ENCODE data around the gene CELF4.

Gene CELF4

DNA sequence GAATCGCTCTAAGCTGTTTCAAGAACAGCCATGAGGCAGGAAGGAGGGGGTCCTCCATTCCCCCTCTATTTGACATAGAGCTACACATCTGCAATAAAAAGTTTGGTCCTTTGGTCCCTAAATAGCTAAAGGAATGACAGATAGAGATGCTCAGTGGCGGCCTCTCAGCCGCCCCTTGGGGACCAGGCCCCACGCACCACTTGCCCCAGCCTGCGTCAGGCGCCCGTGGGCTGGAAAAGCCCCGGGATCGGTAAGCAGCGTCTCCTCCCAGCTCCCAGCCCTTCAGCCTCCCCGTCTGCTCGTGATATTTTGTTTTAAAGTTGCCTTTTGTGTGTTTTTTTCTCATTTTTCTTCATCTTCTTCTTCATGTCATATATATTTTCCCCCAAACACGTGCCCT is 321.0 kb downstream of the CELF4 start:
- no peak for DNase-seq (ENCODE audit: low read depth in 3 of 3, low spot score in 1 of 3)

DNA sequence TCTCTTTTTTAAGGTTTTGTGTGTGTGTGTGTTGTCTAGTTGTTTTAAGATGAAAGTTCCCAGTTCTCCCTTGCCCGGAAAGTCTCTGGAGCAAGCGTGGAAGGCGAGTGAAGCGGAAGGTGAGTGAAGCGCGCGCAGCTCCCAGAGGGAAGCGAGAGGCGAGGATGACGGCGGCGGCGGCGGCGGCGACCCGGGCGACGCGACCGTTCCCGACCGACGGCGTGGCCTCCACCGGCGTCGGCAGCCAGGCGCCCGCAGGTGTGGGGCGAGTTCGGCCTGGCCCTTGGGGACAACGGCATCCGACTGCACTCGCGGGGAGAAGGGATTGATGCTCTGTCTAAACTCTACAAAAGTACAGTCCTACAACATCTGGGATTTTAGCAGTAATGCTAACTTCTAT is 321.9 kb downstream of the CELF4 start:
- no peak for DNase-seq (ENCODE audit: low read depth in 3 of 3, low spot score in 1 of 3)

DNA sequence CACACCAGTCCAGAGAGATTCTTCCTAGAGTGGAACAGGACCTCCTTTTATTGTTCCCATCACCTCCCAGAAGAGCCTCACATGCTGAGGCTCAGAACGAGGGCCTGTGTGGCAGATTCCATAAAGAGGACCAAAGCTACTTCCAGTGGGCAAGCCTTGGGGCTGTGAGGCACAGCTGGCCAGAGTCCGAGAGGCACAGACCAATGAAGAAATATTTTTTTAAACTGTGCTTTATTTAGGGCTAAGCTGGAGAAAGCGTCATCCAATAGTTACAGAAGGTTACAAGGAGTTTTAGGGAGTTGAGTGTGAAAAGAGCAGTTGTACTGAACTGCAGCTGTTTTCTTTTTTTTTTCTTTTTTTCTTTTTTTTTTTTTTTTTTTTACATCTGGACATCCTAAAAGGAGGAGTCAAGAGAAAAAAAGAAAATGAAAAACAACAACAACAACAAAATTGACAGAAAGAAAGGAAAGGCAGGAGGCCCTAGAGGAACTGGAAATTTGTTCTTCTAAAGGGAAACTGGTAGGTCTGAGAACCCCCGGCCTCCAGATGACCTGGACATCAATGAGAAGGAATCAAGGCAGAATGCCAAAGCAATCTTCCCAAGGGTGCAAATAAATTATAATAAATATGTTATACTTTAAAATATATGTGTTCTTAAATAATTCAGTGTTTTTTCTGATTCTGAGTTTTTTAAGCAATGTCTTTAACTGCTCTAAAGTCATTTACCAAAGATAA is 322.6 kb downstream of the CELF4 start:
- no peak for DNase-seq (ENCODE audit: low read depth in 3 of 3, low spot score in 1 of 3)

DNA sequence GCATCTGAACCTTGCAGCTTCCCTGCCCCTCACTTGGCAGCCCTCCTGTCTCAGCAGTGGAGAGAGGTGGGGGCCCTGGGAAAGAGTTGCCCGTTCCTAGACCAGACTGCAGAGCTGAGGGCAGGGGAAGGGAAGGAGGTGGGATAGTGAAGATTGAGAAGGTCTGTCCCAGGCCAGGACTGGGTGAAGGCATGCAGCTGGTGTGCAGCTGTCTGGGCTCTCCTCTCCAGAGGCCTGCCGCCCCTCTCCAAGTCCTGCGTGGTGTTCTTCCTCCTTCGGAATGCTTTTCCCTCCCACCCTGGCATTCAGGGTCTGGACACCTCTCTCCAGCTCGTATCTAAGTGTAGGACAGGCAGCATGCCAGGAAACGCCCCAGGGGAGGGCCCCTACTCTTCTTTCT is 323.5 kb downstream of the CELF4 start:
- DNase-seq (ENCODE audit: low read depth in 3 of 3, low spot score in 1 of 3), result no peak

DNA sequence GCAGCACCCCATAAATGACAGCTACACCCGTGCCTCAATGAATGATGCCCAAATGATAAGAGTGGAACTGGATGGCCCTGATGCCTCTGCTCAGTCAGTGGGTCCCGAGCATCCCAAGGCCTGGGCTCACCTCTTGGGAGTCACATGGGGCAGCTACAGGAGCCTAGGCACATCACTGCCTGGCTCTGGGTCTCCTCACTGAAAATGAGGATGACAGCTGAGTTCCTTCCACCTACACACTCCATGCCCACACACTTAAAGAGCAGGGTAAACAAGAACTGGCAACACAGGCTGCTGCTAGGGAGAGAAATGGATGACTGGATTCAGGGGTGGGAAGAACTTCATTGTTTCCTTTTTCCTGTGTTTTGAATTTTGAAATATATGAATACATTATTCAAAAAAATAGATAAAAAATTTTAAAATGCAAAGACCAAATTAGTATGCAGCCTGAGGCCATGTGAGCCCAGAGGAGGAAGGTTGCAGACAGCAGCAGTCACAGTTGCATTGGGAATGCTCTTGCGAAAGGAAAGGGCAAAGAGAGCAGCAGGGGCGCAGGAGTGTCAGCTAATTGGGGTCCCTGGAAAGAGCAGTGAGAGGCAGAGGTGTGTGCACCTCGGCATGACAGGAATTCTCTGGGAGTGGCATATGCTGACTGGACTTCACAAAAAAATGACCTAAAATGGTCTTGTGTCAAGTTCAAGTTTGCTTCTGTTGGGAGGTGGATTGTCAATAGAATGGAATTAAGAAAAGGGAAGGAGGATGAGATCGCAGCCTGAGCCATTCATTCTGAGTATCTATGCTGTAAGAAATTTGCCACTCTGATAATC is 327.1 kb downstream of the CELF4 start:
- no peak for DNase-seq (ENCODE audit: low read depth in 3 of 3, low spot score in 1 of 3)

DNA sequence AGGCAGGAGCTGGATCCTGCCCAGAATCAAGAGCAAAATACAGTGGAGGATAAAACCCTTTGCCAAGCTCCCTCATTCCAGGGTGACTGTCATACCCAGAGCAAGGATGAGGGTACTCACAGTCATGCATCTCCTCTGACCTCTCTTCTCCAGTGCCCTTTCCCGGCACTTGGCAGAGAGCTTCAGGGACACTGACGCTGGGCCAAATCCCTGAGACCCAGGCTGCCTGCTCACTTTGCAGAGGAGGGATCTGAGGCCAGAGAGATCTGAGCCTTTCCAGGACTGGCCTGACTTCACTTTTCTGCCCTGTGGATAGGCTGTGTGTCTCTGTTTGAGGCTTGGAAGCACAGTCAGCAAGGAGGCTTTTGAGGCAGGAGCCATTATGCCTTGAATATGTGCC is 330.0 kb downstream of the CELF4 start:
- no peak for DNase-seq (ENCODE audit: low read depth in 3 of 3, low spot score in 1 of 3)

DNA sequence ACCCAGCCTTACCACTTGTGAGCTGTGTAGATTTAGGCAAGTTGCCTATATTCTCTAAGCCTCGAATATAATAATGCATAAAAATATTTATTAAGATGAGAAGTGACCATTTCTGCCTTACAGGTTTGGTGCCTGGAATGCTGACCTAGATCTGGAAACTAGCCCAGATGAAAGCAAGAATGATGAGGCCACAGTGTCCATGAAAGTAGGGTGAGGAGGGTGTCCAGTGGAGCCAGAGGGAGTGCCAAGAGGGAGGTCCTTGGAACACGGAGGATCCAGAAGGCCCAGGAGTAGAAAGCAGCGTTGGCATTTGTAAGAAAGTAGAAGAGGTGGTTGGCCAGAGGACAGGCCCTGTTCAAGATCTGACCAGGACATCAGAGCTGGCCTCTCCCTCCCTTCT is 334.3 kb downstream of the CELF4 start:
- no peak for DNase-seq (ENCODE audit: low read depth in 3 of 3, low spot score in 1 of 3)

DNA sequence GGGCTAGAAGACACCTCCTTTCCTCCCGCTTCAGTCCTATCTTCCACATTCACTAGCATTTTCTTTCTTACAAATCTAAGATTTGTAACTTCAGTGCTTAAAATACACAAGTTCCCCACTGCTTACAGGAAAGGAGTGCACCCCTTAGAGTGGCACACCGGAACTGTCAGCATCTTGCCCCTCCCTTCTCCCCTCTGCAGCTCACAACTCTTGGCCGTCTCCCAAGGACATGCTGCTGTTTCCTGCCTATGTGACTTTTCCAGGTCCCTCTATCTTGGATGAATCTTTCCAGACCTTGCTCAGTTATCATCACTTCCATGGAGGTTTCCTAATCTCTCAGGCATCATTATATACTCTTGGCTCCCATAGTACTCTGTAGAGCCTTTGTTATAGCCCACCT is 334.8 kb downstream of the CELF4 start:
- no peak for DNase-seq (ENCODE audit: low read depth in 3 of 3, low spot score in 1 of 3)

DNA sequence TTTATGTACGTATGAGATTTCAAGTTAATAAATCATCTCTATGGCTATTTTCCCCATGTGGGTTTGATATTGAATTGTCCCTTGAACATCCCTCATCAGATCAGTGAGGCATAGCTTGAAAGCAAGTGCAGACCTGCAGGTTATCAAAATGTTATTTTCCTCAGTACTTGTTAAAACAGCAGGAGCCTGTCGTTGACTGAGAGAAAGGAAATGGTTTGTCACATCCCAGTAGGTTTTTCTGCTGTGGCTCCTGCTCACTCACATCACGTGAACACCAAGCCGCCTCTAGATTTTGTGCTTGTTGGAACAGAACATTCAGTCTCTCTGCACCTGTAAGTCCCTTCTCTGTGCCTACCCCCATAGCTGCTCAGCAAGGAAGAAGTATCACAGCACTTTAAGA is 340.3 kb downstream of the CELF4 start:
- no peak for DNase-seq (ENCODE audit: low read depth in 3 of 3, low spot score in 1 of 3)

DNA sequence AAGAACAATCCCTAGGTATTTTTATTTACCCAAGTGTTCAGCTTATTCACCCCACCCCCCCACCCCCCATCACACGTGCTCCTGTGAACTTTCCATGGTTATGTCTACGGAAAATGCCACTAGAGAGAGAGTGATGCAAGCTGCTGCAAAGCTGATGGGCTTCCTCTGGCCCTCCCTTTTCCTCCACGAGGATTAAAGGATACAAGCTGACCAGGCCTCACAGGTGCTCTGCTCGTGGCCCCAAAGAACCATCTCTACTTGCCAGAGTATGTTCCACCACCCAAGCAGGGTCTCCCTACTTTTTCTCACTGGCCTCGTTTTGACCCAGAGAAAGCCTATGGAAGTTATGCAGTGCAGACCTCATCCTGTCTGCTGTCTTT is 342.6 kb downstream of the CELF4 start:
- DNase-seq (ENCODE audit: low read depth in 3 of 3, low spot score in 1 of 3), result no peak

DNA sequence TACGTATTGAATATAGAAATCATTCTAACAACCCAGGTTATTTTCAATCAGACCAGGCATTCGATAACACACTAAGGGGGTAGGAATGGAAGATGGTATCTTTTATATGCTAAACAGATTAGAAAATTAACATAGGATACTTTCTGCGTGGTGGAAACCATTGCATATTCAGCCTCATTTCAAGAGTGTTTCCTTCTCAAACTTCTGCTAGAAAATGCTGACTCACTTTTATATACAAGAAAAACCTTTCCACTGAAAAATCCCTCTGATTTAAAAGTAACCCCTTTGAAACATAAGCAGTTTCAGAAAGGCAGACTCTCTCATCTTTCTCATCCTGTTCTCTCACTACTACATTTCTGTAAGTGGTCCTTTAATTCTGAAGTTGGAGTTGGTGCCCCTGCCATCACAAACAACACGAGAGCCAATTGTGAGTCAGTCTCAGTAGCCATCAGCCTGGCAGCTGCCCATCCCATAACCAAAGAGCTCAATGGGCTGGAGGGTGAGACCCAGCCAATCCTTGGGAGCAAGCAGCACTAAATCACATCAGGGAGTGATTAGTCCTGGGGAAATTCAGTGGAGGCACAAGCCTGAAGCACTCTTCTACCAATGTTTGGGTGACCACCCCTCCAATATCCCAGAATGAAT is 343.1 kb downstream of the CELF4 start:
- no peak for DNase-seq (ENCODE audit: low read depth in 3 of 3, low spot score in 1 of 3)

DNA sequence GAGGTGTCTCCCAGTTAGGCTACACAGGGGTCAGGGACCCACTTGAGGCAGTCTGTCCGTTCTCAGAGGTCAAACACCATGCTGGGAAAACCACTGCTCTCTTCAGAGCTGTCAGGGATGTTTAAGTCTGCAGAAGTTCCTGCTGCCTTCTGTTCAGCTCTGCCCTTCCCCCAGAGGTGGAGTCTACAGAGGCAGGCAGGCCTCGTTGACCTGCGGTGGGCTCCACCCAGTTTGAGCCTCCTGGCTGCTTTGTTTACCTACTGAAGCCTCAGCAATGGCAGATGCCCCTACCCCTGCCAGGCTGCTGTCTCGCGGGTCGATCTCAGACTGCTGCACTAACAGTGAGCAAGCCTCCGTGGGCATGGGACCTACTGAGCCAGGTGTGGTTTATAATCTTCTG is 346.3 kb downstream of the CELF4 start:
- no peak for DNase-seq (ENCODE audit: low read depth in 3 of 3, low spot score in 1 of 3)

DNA sequence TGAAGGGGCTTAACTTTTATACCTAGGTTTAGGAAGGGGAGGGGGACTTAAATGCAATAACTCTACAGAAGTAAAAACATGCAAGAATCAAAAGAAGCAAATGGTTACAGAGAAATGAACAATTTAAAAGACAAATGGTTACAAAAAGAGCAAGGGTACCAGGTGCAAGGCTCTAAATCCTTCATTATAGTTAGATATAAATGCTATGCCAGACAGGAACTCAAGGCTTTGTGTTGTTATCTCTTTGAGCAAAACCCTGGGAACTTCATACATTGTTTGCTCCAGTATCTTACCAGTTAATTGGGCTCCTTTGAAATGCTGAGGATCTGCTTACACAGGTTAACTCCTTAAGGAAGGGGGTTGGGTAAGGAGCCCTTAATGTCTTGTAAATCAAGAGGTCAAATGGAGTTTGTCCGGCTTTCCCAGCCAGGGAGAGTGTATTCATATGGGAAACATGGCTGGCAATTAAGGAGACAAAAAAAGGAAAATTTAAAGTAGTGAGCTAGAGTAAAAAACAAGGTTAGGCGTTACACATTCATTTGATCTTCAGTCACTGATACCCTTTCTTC is 347.5 kb downstream of the CELF4 start:
- no peak for DNase-seq (ENCODE audit: low read depth in 3 of 3, low spot score in 1 of 3)

DNA sequence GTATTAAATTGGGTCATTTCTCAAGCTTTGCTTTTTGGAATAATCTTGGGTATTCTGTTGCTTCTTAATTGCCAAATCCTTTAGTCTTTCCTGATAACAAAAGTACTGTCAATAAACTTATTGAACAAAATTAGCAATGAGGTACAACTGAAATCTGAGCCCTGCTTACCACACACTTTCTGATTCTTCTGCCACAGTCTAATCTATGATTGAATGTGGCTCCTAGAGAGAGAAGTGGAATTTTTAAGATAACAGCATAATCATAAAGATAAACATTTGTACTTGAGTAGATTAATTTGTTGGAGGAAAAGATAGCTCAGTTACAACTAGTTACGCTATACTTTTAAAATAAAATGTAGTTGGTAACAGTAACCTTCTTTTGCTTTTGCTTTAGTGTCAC is 354.8 kb downstream of the CELF4 start:
- no peak for DNase-seq (ENCODE audit: low read depth in 3 of 3, low spot score in 1 of 3)

DNA sequence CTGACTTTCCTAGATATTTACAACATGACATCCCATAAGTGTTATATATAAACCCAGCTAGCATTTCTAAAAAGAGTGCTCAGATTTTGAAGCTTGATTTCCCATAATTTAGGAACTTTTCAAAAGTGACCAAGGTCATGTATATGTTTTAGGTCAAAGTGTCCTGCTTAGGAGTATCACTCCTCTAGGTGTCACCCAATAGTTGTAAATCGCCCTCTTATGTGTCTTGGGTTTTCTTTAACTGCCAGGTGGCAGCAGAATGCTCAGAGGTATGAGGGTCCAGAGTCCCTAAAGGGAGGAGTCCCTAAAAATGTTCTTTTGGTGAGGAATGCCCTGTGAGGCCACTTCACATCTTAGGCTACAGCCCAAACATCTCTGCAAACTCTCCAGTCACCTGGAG is 358.3 kb downstream of the CELF4 start:
- no peak for DNase-seq (ENCODE audit: low read depth in 3 of 3, low spot score in 1 of 3)

DNA sequence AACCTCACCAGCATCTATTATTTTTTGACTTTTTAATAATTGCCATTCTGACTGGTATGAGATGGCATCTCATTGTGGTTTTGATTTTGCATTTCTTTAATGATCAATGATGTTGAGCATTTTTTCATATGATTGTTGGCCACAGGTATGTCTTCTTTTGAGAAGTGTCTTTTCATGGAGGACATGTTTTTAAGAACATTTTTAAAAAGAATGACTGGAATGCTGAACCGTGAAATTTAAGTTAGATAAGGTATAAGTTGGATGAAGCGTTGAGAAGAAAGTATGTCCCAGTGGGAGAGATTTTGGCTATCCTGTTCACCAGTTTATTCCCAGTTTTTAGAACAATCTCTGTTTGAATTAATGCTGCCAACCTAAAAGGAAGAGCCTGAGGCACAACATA is 365.9 kb downstream of the CELF4 start:
- DNase-seq (ENCODE audit: low read depth in 3 of 3, low spot score in 1 of 3), result no peak

Measured in stimulated activated CD4-positive, alpha-beta T cell treated with anti-CD3 and anti-CD28 coated beads, TNF-alpha, amount 100 ng/mL, for 1 hour (primary cell).